H9 (cell line): ENCODE results near the gene KCNJ10. TPM values are rescaled to one million over a fixed set of nuclear protein-coding genes. Genes with fewer than 3 reads are reported as not detected.
A peak's percentile ranks its signal among the peaks of the same experiment; 100 is the strongest.

ENCODE experiments used
- DNase-seq: peaks from one replicate; pipeline ENCODE4 v3.0.0-alpha.2; 2017
- H2AFZ ChIP-seq: one replicate; pipeline ENCODE4 v1.6.1; 2013; ENCODE audit warnings: mild to moderate bottlenecking, low read length, control low read depth, moderate library complexity
- H2AK5ac ChIP-seq: 2 replicates; pipeline ENCODE4 v1.6.1; 2013; ENCODE audit warnings: low read length, control low read depth, mixed read lengths; ENCODE audit not compliant: insufficient read length
- H2BK120ac ChIP-seq: one replicate; pipeline ENCODE4 v1.6.1; 2013; ENCODE audit warnings: low read depth, mild to moderate bottlenecking, low read length, control low read depth, inconsistent platforms; ENCODE audit not compliant: poor library complexity, severe bottlenecking
- H2BK12ac ChIP-seq: 2 replicates; pipeline ENCODE4 v1.6.1; 2013; ENCODE audit warnings: low read length, control low read depth, mixed read lengths, low read depth; ENCODE audit not compliant: insufficient read length
- H2BK15ac ChIP-seq: 2 replicates; pipeline ENCODE4 v1.6.1; 2013; ENCODE audit warnings: low read depth, low read length, control low read depth
- H2BK20ac ChIP-seq: one replicate; pipeline ENCODE4 v1.6.1; 2013; ENCODE audit warnings: low read depth, mild to moderate bottlenecking, low read length, control low read depth, inconsistent platforms; ENCODE audit not compliant: poor library complexity, severe bottlenecking
- H2BK5ac ChIP-seq: 2 replicates; pipeline ENCODE4 v1.6.1; 2013; ENCODE audit warnings: low read length, control low read depth, mixed read lengths; ENCODE audit not compliant: insufficient read length
- H3K14ac ChIP-seq: 2 replicates; pipeline ENCODE4 v1.6.1; 2013; ENCODE audit warnings: low read length, control low read depth; ENCODE audit not compliant: insufficient read depth
- H3K18ac ChIP-seq: 2 replicates; pipeline ENCODE4 v1.6.1; 2013; ENCODE audit warnings: low read depth, mild to moderate bottlenecking, mixed read lengths, low read length, control low read depth; ENCODE audit not compliant: insufficient read length
- H3K23ac ChIP-seq: 2 replicates; pipeline ENCODE4 v1.6.1; 2013; ENCODE audit warnings: low read length, control low read depth, mixed read lengths, low read depth; ENCODE audit not compliant: insufficient read length
- H3K23me2 ChIP-seq: 2 replicates; pipeline ENCODE4 v1.6.1; 2013; ENCODE audit warnings: low read depth, mild to moderate bottlenecking, mixed read lengths, low read length, control low read depth; ENCODE audit not compliant: insufficient read length, poor library complexity, severe bottlenecking
- H3K27ac ChIP-seq: 2 replicates; pipeline ENCODE4 v1.5.1; 2013; ENCODE audit warnings: low read length, control low read depth, mixed read lengths, low read depth; ENCODE audit not compliant: insufficient read length
- H3K27me3 ChIP-seq: 2 replicates; pipeline ENCODE4 v1.6.1; 2013; ENCODE audit warnings: low read length, control low read depth, inconsistent platforms; ENCODE audit not compliant: insufficient read depth
- H3K4ac ChIP-seq: 2 replicates; pipeline ENCODE4 v1.6.1; 2013; ENCODE audit warnings: low read depth, mild to moderate bottlenecking, control low read depth, inconsistent platforms, low read length, moderate library complexity
- H3K4me1 ChIP-seq: 2 replicates; pipeline ENCODE4 v1.6.1; 2013; ENCODE audit warnings: low read length, control low read depth, inconsistent platforms; ENCODE audit not compliant: insufficient read depth
- H3K4me2 ChIP-seq: 2 replicates; pipeline ENCODE4 v1.6.1; 2013; ENCODE audit warnings: low read length, control low read depth, mixed read lengths; ENCODE audit not compliant: insufficient read length, insufficient read depth
- H3K56ac ChIP-seq: 2 replicates; pipeline ENCODE4 v1.6.1; 2013; ENCODE audit warnings: low read depth, mild to moderate bottlenecking, mixed read lengths, low read length, control low read depth; ENCODE audit not compliant: insufficient read length
- H3K79me1 ChIP-seq: 2 replicates; pipeline ENCODE4 v1.6.1; 2013; ENCODE audit warnings: low read depth, mild to moderate bottlenecking, moderate library complexity, low read length, control low read depth, inconsistent platforms; ENCODE audit not compliant: insufficient read depth, poor library complexity, severe bottlenecking
- H3K79me2 ChIP-seq: 2 replicates; pipeline ENCODE4 v1.6.1; 2013; ENCODE audit warnings: low read length, control low read depth, inconsistent platforms; ENCODE audit not compliant: insufficient read depth
- H3K9ac ChIP-seq: 2 replicates; pipeline ENCODE4 v1.6.1; 2013; ENCODE audit warnings: low read length, control low read depth, mixed read lengths; ENCODE audit not compliant: insufficient read length; ENCODE audit errors: extremely low read depth
- H3K9me3 ChIP-seq: one replicate; pipeline ENCODE4 v1.6.1; 2013; ENCODE audit warnings: low read depth, low read length, inconsistent platforms; ENCODE audit not compliant: control insufficient read depth
- H3T11ph ChIP-seq: one replicate; pipeline ENCODE4 v1.6.1; 2013; ENCODE audit warnings: mild to moderate bottlenecking, low read length, control low read depth, inconsistent platforms
- H4K20me1 ChIP-seq: one replicate; pipeline ENCODE4 v1.6.1; 2013; ENCODE audit not compliant: control insufficient read depth, insufficient read length, insufficient read depth
- H4K5ac ChIP-seq: 2 replicates; pipeline ENCODE4 v1.6.1; 2013; ENCODE audit warnings: low read depth, mild to moderate bottlenecking, mixed read lengths, low read length, control low read depth; ENCODE audit not compliant: insufficient read length
- H4K8ac ChIP-seq: replicated peaks from 2 replicates; pipeline ENCODE4 v1.6.1; 2013; ENCODE audit warnings: low read length, control low read depth, mixed read lengths, low read depth; ENCODE audit not compliant: insufficient read length
- H4K91ac ChIP-seq: 2 replicates; pipeline ENCODE4 v1.6.1; 2013; ENCODE audit warnings: low read depth, mild to moderate bottlenecking, moderate library complexity, mixed read lengths, low read length, control low read depth; ENCODE audit not compliant: insufficient read length
- H3K27ac Mint-ChIP-seq, 3 experiments: 2 replicates in 2 of 3; 3 replicates in 1 of 3; pipeline ENCODE4 v1.8.0; 2020 to 2021; ENCODE audit warnings: mixed read lengths in 3 of 3, mild to moderate bottlenecking in 1 of 3, moderate library complexity in 1 of 3
- H3K27me3 Mint-ChIP-seq: 2 replicates; pipeline ENCODE4 v1.8.0; 2021; ENCODE audit warnings: low read depth, mild to moderate bottlenecking, moderate library complexity, mixed read lengths
- H3K36me3 Mint-ChIP-seq, 3 experiments: 2 replicates in 2 of 3; 3 replicates in 1 of 3; pipeline ENCODE4 v1.8.0; 2020 to 2021; ENCODE audit warnings: low read depth in 3 of 3, mixed read lengths in 3 of 3; ENCODE audit not compliant: insufficient read depth in 1 of 3
- H3K4me1 Mint-ChIP-seq, 2 experiments: 2 replicates each; pipeline ENCODE4 v1.8.0; 2020; ENCODE audit warnings: mixed read lengths in 2 of 2
- H3K4me3 Mint-ChIP-seq, 2 experiments: 2 replicates in 1 of 2; 3 replicates in 1 of 2; pipeline ENCODE4 v1.8.0; 2020 to 2021; ENCODE audit warnings: mild to moderate bottlenecking in 2 of 2, mixed read lengths in 2 of 2, moderate library complexity in 1 of 2
- H3K9me3 Mint-ChIP-seq, 2 experiments: 2 replicates in 1 of 2; 3 replicates in 1 of 2; pipeline ENCODE4 v1.8.0; 2020; ENCODE audit warnings: mild to moderate bottlenecking in 2 of 2, mixed read lengths in 2 of 2, moderate library complexity in 1 of 2
- CTCF ChIP-seq: fragments of 200-600 bp; sonication (generic); conservative IDR thresholded peaks from 3 replicates; pipeline ENCODE4 v1.8.0; 2021; ENCODE audit warnings: antibody characterized with exemption, mild to moderate bottlenecking
- WGBS: extraction: QIAGEN DNeasy Blood & Tissue Kit; methylation state at CpG from one replicate; pipeline ENCODE4 v1.1.7; 2013; ENCODE audit warnings: missing lambda C conversion rate, low lambda C conversion rate, mixed read lengths; ENCODE audit not compliant: insufficient read length; ENCODE audit errors: extremely low coverage; 5-methylcytosine and 5-hydroxymethylcytosine counted together
- total RNA-seq: library from RNA; stranded (reverse); gene quantifications from 2 replicates; pipeline ENCODE4 v1.2.1, GENCODE V29; 2021

KCNJ10 gene
- total RNA-seq, 1 experiment from 2014 or later = 0.44 TPM

- no peak overlapping the region for H3K4ac ChIP-seq
- peaks cover 2% of the 10 kb centered on the region for H4K20me1 ChIP-seq
- no peak for TF ChIP-seq CTCF
- no peaks in the 10 kb centered on the region for H3K79me1 ChIP-seq
- Mint-ChIP-seq H3K4me3 (no peak overlapping the region), H3K9me3 (no peaks in the 10 kb centered on the region), H3K36me3 (no peaks in the 10 kb centered on the region), H3K27ac (no peak overlapping the region), H3K27me3 (peaks cover 6% of the 10 kb centered on the region; the same call in 1 of the 2 replicates), H3K4me1 (peaks cover 20 to 22% of the 10 kb centered on the region in 2 experiments)
- H4K8ac ChIP-seq = no peak overlapping the region
- no peak overlapping the region for H3K23ac ChIP-seq
- H2BK120ac ChIP-seq = no peak overlapping the region
- no peak overlapping the region for H3K9ac ChIP-seq
- no peaks in the 10 kb centered on the region for H3K79me2 ChIP-seq
- no peak overlapping the region for H2BK20ac ChIP-seq
- no peak overlapping the region for H3T11ph ChIP-seq
- no peaks in the 10 kb centered on the region for H3K9me3 ChIP-seq
- no peak overlapping the region for H3K18ac ChIP-seq
- H2AK5ac ChIP-seq = no peak overlapping the region
- H3K27me3 ChIP-seq = no peaks in the 10 kb centered on the region
- no peak overlapping the region for H4K5ac ChIP-seq
- H2BK5ac ChIP-seq = no peak overlapping the region
- no peaks in the 10 kb centered on the region for H3K23me2 ChIP-seq
- no peak overlapping the region for H3K27ac ChIP-seq
- H2BK15ac ChIP-seq = no peak overlapping the region
- H3K4me1 ChIP-seq = no peaks in the 10 kb centered on the region
- WGBS = no CpG with 5 or more reads among the region's 5 CpGs
- no peak overlapping the region for H2BK12ac ChIP-seq
- H3K14ac ChIP-seq = no peak overlapping the region
- no peak overlapping the region for H4K91ac ChIP-seq
- H3K56ac ChIP-seq = no peak overlapping the region
- DNase-seq = peak; percentile 21
- no peak overlapping the region for H2AFZ ChIP-seq
- no peak overlapping the region for H3K4me2 ChIP-seq
Measured at GRCh38 chr1:159960721-159961381, 109.1 kb downstream of the KCNJ10 start.
